ENCODE data around the gene FASTKD1.

Gene FASTKD1

DNA sequence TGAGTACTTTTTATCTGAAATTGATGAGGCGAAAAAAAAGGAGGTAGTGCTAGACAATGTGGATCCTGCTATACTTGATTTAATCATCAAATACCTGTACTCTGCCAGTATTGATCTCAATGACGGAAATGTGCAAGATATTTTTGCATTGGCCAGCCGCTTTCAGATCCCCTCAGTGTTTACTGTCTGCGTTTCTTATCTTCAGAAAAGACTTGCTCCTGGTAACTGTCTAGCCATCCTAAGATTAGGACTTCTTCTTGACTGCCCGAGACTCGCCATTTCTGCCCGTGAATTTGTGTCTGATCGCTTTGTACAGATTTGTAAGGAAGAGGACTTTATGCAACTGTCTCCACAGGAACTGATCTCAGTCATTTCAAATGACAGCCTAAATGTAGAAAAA, 63.7 kb downstream of the FASTKD1 start:
- H3K27me3 ChIP-seq (ENCODE audit: insufficient read depth, low read length), result no peaks in the 10 kb centered on the region
- H3K36me3 ChIP-seq (ENCODE audit: insufficient read depth, low read length), result no peaks in the 10 kb centered on the region
- H3K4me3 ChIP-seq (ENCODE audit: low read depth, low read length), result no peak overlapping the region
- H3K79me2 ChIP-seq (ENCODE audit: control insufficient read depth, insufficient read depth, low read length, unreplicated experiment), result no peaks in the 10 kb centered on the region
- no peak overlapping the region for H3K27ac ChIP-seq (ENCODE audit: low read depth, low read length)
- H3K4me1 ChIP-seq (ENCODE audit: control insufficient read depth, insufficient read depth, low read length, unreplicated experiment), result peaks cover 23% of the 10 kb centered on the region
- H2AFZ ChIP-seq (ENCODE audit: low read length, unreplicated experiment), result no peak overlapping the region

- H3K79me2 ChIP-seq (ENCODE audit: control insufficient read depth, insufficient read depth, low read length, unreplicated experiment), result no peaks in the 10 kb centered on the region
- peaks cover 2% of the 10 kb centered on the region; the same call in 1 of the 2 replicates for H3K36me3 ChIP-seq (ENCODE audit: insufficient read depth, low read length)
- no peaks in the 10 kb centered on the region for H3K27me3 ChIP-seq (ENCODE audit: insufficient read depth, low read length)
- H3K4me3 ChIP-seq (ENCODE audit: low read depth, low read length), result no peak within 1 kb of the TSS
- H2AFZ ChIP-seq (ENCODE audit: low read length, unreplicated experiment), result peak within 1 kb of the TSS; percentile 13
- H3K27ac ChIP-seq (ENCODE audit: low read depth, low read length), result no peak within 1 kb of the TSS
- peaks cover 23% of the 10 kb centered on the region for H3K4me1 ChIP-seq (ENCODE audit: control insufficient read depth, insufficient read depth, low read length, unreplicated experiment)
These were observed 64.3 kb downstream of the FASTKD1 start, which contains the start of gene KLHL41 for GRCh38 chr2:169509298-169509885. Gene KLHL41 (plus strand): TSS chr2:169509702. CDS start chr2:169509779, 77 bp downstream.

GRCh38 chr2:169507698-169508097, 66.0 kb downstream of the FASTKD1 start:
- peak overlapping the region; percentile 47 for H2AFZ ChIP-seq (ENCODE audit: low read length, unreplicated experiment)
- no peaks in the 10 kb centered on the region for H3K79me2 ChIP-seq (ENCODE audit: control insufficient read depth, insufficient read depth, low read length, unreplicated experiment)
- H3K4me1 ChIP-seq (ENCODE audit: control insufficient read depth, insufficient read depth, low read length, unreplicated experiment), result peaks cover 23% of the 10 kb centered on the region
- H3K27me3 ChIP-seq (ENCODE audit: insufficient read depth, low read length), result no peaks in the 10 kb centered on the region
- peak overlapping the region; percentile 80 for H3K27ac ChIP-seq (ENCODE audit: low read depth, low read length)
- H3K4me3 ChIP-seq (ENCODE audit: low read depth, low read length), result no peak overlapping the region
- H3K36me3 ChIP-seq (ENCODE audit: insufficient read depth, low read length), result peaks cover 4% of the 10 kb centered on the region; the same call in 1 of the 2 replicates

- no peak overlapping the region for H3K4me3 ChIP-seq (ENCODE audit: low read depth, low read length)
- no peaks in the 10 kb centered on the region for H3K79me2 ChIP-seq (ENCODE audit: control insufficient read depth, insufficient read depth, low read length, unreplicated experiment)
- no peak overlapping the region for H3K27ac ChIP-seq (ENCODE audit: low read depth, low read length)
- H3K4me1 ChIP-seq (ENCODE audit: control insufficient read depth, insufficient read depth, low read length, unreplicated experiment), result peaks cover 18% of the 10 kb centered on the region
- peaks cover 4% of the 10 kb centered on the region; the same call in 1 of the 2 replicates for H3K36me3 ChIP-seq (ENCODE audit: insufficient read depth, low read length)
- H3K27me3 ChIP-seq (ENCODE audit: insufficient read depth, low read length), result no peaks in the 10 kb centered on the region
- H2AFZ ChIP-seq (ENCODE audit: low read length, unreplicated experiment), result no peak overlapping the region
These were observed 69.0 kb downstream of the FASTKD1 start for GRCh38 chr2:169504651-169505050.

- Histone ChIP-seq H3K79me2 (ENCODE audit: control insufficient read depth, insufficient read depth, low read length, unreplicated experiment) (no peaks in the 10 kb centered on the region), H3K36me3 (ENCODE audit: insufficient read depth, low read length) (0 out of 2 replicates have a peak, but pooled peaks cover 4% of the 10 kb centered on the region), H3K27ac (ENCODE audit: low read depth, low read length) (no peak overlapping the region), H3K4me1 (ENCODE audit: control insufficient read depth, insufficient read depth, low read length, unreplicated experiment) (no peaks in the 10 kb centered on the region), H2AFZ (ENCODE audit: low read length, unreplicated experiment) (no peak overlapping the region), H3K4me3 (ENCODE audit: low read depth, low read length) (no peak overlapping the region), H3K27me3 (ENCODE audit: insufficient read depth, low read length) (no peaks in the 10 kb centered on the region)
These were observed 78.2 kb downstream of the FASTKD1 start for GRCh38 chr2:169495310-169495928.

GRCh38 chr2:169493360-169493759, 80.3 kb downstream of the FASTKD1 start:
- H3K4me3 ChIP-seq (ENCODE audit: low read depth, low read length), result no peak overlapping the region
- no peak overlapping the region for H2AFZ ChIP-seq (ENCODE audit: low read length, unreplicated experiment)
- H3K36me3 ChIP-seq (ENCODE audit: insufficient read depth, low read length), result 0 out of 2 replicates have a peak, but pooled peaks cover 4% of the 10 kb centered on the region
- no peaks in the 10 kb centered on the region for H3K79me2 ChIP-seq (ENCODE audit: control insufficient read depth, insufficient read depth, low read length, unreplicated experiment)
- no peak overlapping the region for H3K27ac ChIP-seq (ENCODE audit: low read depth, low read length)
- no peaks in the 10 kb centered on the region for H3K4me1 ChIP-seq (ENCODE audit: control insufficient read depth, insufficient read depth, low read length, unreplicated experiment)
- no peaks in the 10 kb centered on the region for H3K27me3 ChIP-seq (ENCODE audit: insufficient read depth, low read length)

DNA sequence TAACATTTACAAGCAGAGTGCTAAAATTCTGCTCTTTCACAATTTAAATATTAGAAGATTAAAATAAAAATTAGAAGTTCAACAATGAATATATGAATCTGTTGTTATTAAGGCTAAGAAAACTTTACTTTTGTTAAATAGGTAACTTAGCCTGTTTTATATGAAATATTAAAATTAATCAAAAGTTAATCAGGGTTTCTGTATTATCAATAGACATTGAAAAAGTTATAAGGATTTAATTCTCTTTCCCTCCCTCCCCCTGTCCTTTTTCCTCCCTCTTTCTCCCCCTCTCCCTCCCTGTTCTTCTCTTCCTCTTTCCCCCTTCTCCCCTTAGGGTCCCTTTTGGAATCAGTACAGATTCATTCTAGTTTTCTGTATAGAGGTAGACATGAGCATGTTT, 82.3 kb downstream of the FASTKD1 start:
- Histone ChIP-seq H3K4me1 (ENCODE audit: control insufficient read depth, insufficient read depth, low read length, unreplicated experiment) (no peaks in the 10 kb centered on the region), H3K27ac (ENCODE audit: low read depth, low read length) (no peak overlapping the region), H3K79me2 (ENCODE audit: control insufficient read depth, insufficient read depth, low read length, unreplicated experiment) (no peaks in the 10 kb centered on the region), H2AFZ (ENCODE audit: low read length, unreplicated experiment) (no peak overlapping the region), H3K36me3 (ENCODE audit: insufficient read depth, low read length) (0 out of 2 replicates have a peak, but pooled peaks cover 4% of the 10 kb centered on the region), H3K27me3 (ENCODE audit: insufficient read depth, low read length) (no peaks in the 10 kb centered on the region), H3K4me3 (ENCODE audit: low read depth, low read length) (no peak overlapping the region)

- Histone ChIP-seq H3K79me2 (ENCODE audit: control insufficient read depth, insufficient read depth, low read length, unreplicated experiment) (no peaks in the 10 kb centered on the region), H3K27ac (ENCODE audit: low read depth, low read length) (no peak overlapping the region), H3K27me3 (ENCODE audit: insufficient read depth, low read length) (no peaks in the 10 kb centered on the region), H2AFZ (ENCODE audit: low read length, unreplicated experiment) (no peak overlapping the region), H3K4me1 (ENCODE audit: control insufficient read depth, insufficient read depth, low read length, unreplicated experiment) (no peaks in the 10 kb centered on the region), H3K36me3 (ENCODE audit: insufficient read depth, low read length) (0 out of 2 replicates have a peak, but pooled peaks cover 4% of the 10 kb centered on the region), H3K4me3 (ENCODE audit: low read depth, low read length) (no peak overlapping the region)
These were observed 82.8 kb downstream of the FASTKD1 start for GRCh38 chr2:169490834-169491233.

DNA sequence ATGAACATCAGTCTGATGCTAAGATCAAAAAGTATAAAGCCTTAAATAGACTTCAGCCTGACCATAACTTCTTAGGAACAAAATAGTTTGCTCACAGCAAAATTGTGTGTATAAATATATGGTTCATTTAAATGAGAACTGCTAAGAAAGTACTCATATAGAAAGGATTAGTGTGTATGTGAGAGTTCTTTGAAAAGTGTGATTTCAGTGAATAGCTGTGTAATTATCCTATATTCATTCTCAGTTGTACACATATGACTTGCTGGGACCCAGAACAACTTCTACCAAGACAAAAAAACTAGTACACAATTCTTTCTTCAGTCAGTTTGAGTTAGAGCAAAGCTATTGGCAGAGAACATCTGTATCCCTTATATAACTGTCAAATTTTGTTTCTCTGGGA, 87.2 kb downstream of the FASTKD1 start:
- peaks cover 7% of the 10 kb centered on the region; the same call in 1 of the 2 replicates for H3K36me3 ChIP-seq (ENCODE audit: insufficient read depth, low read length)
- no peak overlapping the region for H2AFZ ChIP-seq (ENCODE audit: low read length, unreplicated experiment)
- no peaks in the 10 kb centered on the region for H3K79me2 ChIP-seq (ENCODE audit: control insufficient read depth, insufficient read depth, low read length, unreplicated experiment)
- no peak overlapping the region for H3K27ac ChIP-seq (ENCODE audit: low read depth, low read length)
- H3K4me3 ChIP-seq (ENCODE audit: low read depth, low read length), result no peak overlapping the region
- no peaks in the 10 kb centered on the region for H3K27me3 ChIP-seq (ENCODE audit: insufficient read depth, low read length)
- H3K4me1 ChIP-seq (ENCODE audit: control insufficient read depth, insufficient read depth, low read length, unreplicated experiment), result no peaks in the 10 kb centered on the region

GRCh38 chr2:169485650-169486138, 88.0 kb downstream of the FASTKD1 start:
- Histone ChIP-seq H3K27me3 (ENCODE audit: insufficient read depth, low read length) (no peaks in the 10 kb centered on the region), H3K36me3 (ENCODE audit: insufficient read depth, low read length) (peaks cover 4% of the 10 kb centered on the region; the same call in 1 of the 2 replicates), H3K27ac (ENCODE audit: low read depth, low read length) (no peak overlapping the region), H3K79me2 (ENCODE audit: control insufficient read depth, insufficient read depth, low read length, unreplicated experiment) (no peaks in the 10 kb centered on the region), H3K4me3 (ENCODE audit: low read depth, low read length) (no peak overlapping the region), H3K4me1 (ENCODE audit: control insufficient read depth, insufficient read depth, low read length, unreplicated experiment) (no peaks in the 10 kb centered on the region), H2AFZ (ENCODE audit: low read length, unreplicated experiment) (no peak overlapping the region)

- peak overlapping the region; percentile 95 for H2AFZ ChIP-seq (ENCODE audit: low read length, unreplicated experiment)
- peaks cover 3% of the 10 kb centered on the region for H3K79me2 ChIP-seq (ENCODE audit: control insufficient read depth, insufficient read depth, low read length, unreplicated experiment)
- H3K36me3 ChIP-seq (ENCODE audit: insufficient read depth, low read length), result peaks cover 3% of the 10 kb centered on the region; the same call in 1 of the 2 replicates
- no peaks in the 10 kb centered on the region for H3K27me3 ChIP-seq (ENCODE audit: insufficient read depth, low read length)
- peak overlapping the region; percentile 46; the same call in 1 of the 2 replicates for H3K27ac ChIP-seq (ENCODE audit: low read depth, low read length)
- H3K4me1 ChIP-seq (ENCODE audit: control insufficient read depth, insufficient read depth, low read length, unreplicated experiment), result peaks cover 8% of the 10 kb centered on the region
- H3K4me3 ChIP-seq (ENCODE audit: low read depth, low read length), result peak overlapping the region; percentile 88
These were observed 93.6 kb downstream of the FASTKD1 start for GRCh38 chr2:169480079-169480465.

All from ACC112 (cell line).